K562 (cell line): ENCODE results near the gene ZNF35. TPM values are rescaled to one million over a fixed set of nuclear protein-coding genes. Genes with fewer than 3 reads are reported as not detected.
A peak's percentile ranks its signal among the peaks of the same experiment; 100 is the strongest.

Experiments
- ATAC-seq: fragments of 200-7000 bp; cut with Tn5 transposase; 3 replicates; pipeline ENCODE4 v1.9.1; 2020; ENCODE audit warnings: moderate library complexity
- BruUV-seq: library from RNA; stranded (reverse); fragments of 400-500 nt; replicated peaks from 2 replicates; lab custom pipeline; 2021; lab: Mats Ljungman, UMichigan
- CTCF ChIA-PET: fragments of 300-600 bp; formaldehyde crosslinking; extraction: SDS; loops from one replicate; lab custom pipeline; 2021; ENCODE audit warnings: low intra/inter-chr PET ratio; lab: Yijun Ruan, JAX
- POLR2A ChIA-PET: fragments of 300-600, 350-650 bp; sonication (Branson Sonifier 250); formaldehyde crosslinking; extraction: SDS; loops from one replicate; lab custom pipeline; 2021; ENCODE audit warnings: antibody characterized with exemption, inconsistent platforms; lab: Yijun Ruan, JAX
- DNase-seq, 4 experiments: peaks; one replicate each; pipeline versions ENCODE4 v3.0.0 to v3.0.0-alpha.2; 2011 to 2018; ENCODE audit warnings: low spot score in 3 of 4, mixed read lengths in 3 of 4; ENCODE audit errors: extremely low read depth in 1 of 4
- FAIRE-seq: peaks from 2 replicates; lab custom pipeline; 2011; peaks lifted over from hg19 to GRCh38; lab: Jason Lieb, UNC
- H2AFZ ChIP-seq: 2 replicates; pipeline ENCODE4 v1.6.0; 2011; ENCODE audit warnings: low read depth, low read length, control low read depth, inconsistent platforms
- H3K27ac ChIP-seq: fragments of 200-600 bp; 3 replicates; pipeline ENCODE4 v1.8.0; 2011; ENCODE audit warnings: low read depth, mild to moderate bottlenecking, control low read depth, inconsistent platforms, low read length, moderate library complexity, mixed read lengths; ENCODE audit errors: extremely low read depth
- H3K27me3 ChIP-seq, 2 experiments: fragments of 300-600 bp in 1 of 2; 2 replicates in 1 of 2; 3 replicates in 1 of 2; pipeline versions ENCODE4 v1.6.0 to v1.8.0; 2011; ENCODE audit warnings: inconsistent platforms in 2 of 2, low read length in 2 of 2, mild to moderate bottlenecking in 1 of 2, mixed read lengths in 1 of 2, moderate library complexity in 1 of 2; ENCODE audit not compliant: control insufficient read depth in 2 of 2, insufficient read depth in 2 of 2
- H3K36me3 ChIP-seq: fragments of 300-600 bp; 3 replicates; pipeline ENCODE4 v1.8.0; 2011; ENCODE audit warnings: mild to moderate bottlenecking, low read length, inconsistent platforms; ENCODE audit not compliant: control insufficient read depth, insufficient read depth
- H3K4me1 ChIP-seq, 2 experiments: fragments of 200-600 bp in 1 of 2; replicated peaks in 1 of 2; 2 replicates in 1 of 2; 3 replicates in 1 of 2; pipeline versions ENCODE4 v1.5.1 to v1.8.0; 2011; ENCODE audit warnings: inconsistent platforms in 2 of 2, low read length in 2 of 2, mild to moderate bottlenecking in 1 of 2, mixed read lengths in 1 of 2, moderate library complexity in 1 of 2; ENCODE audit not compliant: control insufficient read depth in 2 of 2, insufficient read depth in 2 of 2
- H3K4me2 ChIP-seq: 2 replicates; pipeline ENCODE4 v1.6.1; 2011; ENCODE audit warnings: low read length, control low read depth, inconsistent platforms, mixed read lengths; ENCODE audit not compliant: insufficient read depth
- H3K4me3 ChIP-seq: fragments of 200-600 bp; sonication (generic), shearing (Covaris generic); 2 replicates; pipeline ENCODE4 v1.5.1; 2016; ENCODE audit warnings: control low read depth, inconsistent platforms
- H3K79me2 ChIP-seq: fragments of 200-600 bp; 3 replicates; pipeline ENCODE4 v1.8.0; 2011; ENCODE audit warnings: low read length, inconsistent platforms; ENCODE audit not compliant: control insufficient read depth, insufficient read depth
- H3K9ac ChIP-seq, 2 experiments: 2 replicates each; pipeline versions ENCODE4 v1.6.0 to v1.6.1; 2011; ENCODE audit warnings: low read depth in 2 of 2, low read length in 2 of 2, control low read depth in 1 of 2, inconsistent platforms in 1 of 2, mild to moderate bottlenecking in 1 of 2, mixed read lengths in 1 of 2; ENCODE audit not compliant: insufficient read depth in 1 of 2
- H3K9me1 ChIP-seq: one replicate; pipeline ENCODE4 v1.6.0; 2011; ENCODE audit warnings: inconsistent platforms, mild to moderate bottlenecking, low read length, moderate library complexity; ENCODE audit not compliant: control insufficient read depth, insufficient read depth
- H3K9me3 ChIP-seq: replicated peaks from 2 replicates; pipeline ENCODE4 v1.5.1; 2011; ENCODE audit warnings: low read depth, low read length, inconsistent platforms; ENCODE audit not compliant: control insufficient read depth, insufficient read depth
- H4K20me1 ChIP-seq: replicated peaks from 2 replicates; pipeline ENCODE4 v1.6.1; 2011; ENCODE audit warnings: low read length, inconsistent platforms, mixed read lengths; ENCODE audit not compliant: control insufficient read depth, insufficient read depth
- CBX3 ChIP-seq, 2 experiments: IDR thresholded peaks; 1 replicate in 1 of 2; 2 replicates in 1 of 2; pipeline ENCODE4 v1.6.1; 2012; ENCODE audit warnings: inconsistent platforms in 2 of 2, low read length in 2 of 2, borderline replicate concordance in 1 of 2, control low read depth in 1 of 2
- ILF3 ChIP-seq: fragments of 450-650 bp; IDR thresholded peaks from 2 replicates; pipeline ENCODE4 v1.6.1; 2018; ENCODE audit warnings: antibody characterized with exemption, mild to moderate bottlenecking, moderate library complexity, borderline replicate concordance
- RBM15 ChIP-seq: fragments of 200-400 bp; formaldehyde crosslinking; IDR thresholded peaks from 2 replicates; pipeline ENCODE4 v1.6.1; 2018; ENCODE audit warnings: mild to moderate bottlenecking, low read length, moderate library complexity; ENCODE audit not compliant: insufficient read depth
- RBM25 ChIP-seq: fragments of 200-400 bp; formaldehyde crosslinking; IDR thresholded peaks from 2 replicates; pipeline ENCODE4 v1.6.1; 2018; ENCODE audit warnings: low read length, low read depth, moderate library complexity; ENCODE audit not compliant: severe bottlenecking
- SNAPC5 ChIP-seq: fragments of 250-450 bp; sonication (Bioruptor Pico); IDR thresholded peaks from 2 replicates; pipeline ENCODE4 v1.8.0; 2021; ENCODE audit warnings: moderate library complexity, mild to moderate bottlenecking, inconsistent platforms
- SUPT5H ChIP-seq: fragments of 450-650 bp; IDR thresholded peaks from 2 replicates; pipeline ENCODE4 v1.6.1; 2016
- WGBS: fragments of 100-300 bp; shearing (Covaris generic); methylation state at CpG from one replicate; pipeline ENCODE4 v1.1.6; 2016; ENCODE audit warnings: low coverage, mixed read lengths; ENCODE audit not compliant: insufficient coverage; ENCODE audit errors: missing lambda C conversion rate; 5-methylcytosine and 5-hydroxymethylcytosine counted together
- in situ Hi-C: fragments of 300-500 bp; cut with MboI; formaldehyde crosslinking; loops from 4 replicates; pipeline ENCODE4 v1.15.0; 2018; ENCODE audit warnings: inconsistent platforms, mixed read lengths
- intact Hi-C: fragments of 100-400 bp; cut with micrococcal nuclease; formaldehyde crosslinking; loops from 2 replicates; pipeline ENCODE4 v1.14.2; 2022
- polyA plus RNA-seq, 8 experiments: library from polyadenylated mRNA; depleted of rRNA in 4 of 8; stranded (reverse) in 5 of 8; unstranded in 3 of 8; fragments of >200 nt; fragmentation: Nextera tagmentation in 2 of 8; fragmentation: Illumina TruSeq in 1 of 8; extraction: Ambion mirVana in 2 of 8; extraction: Trizol in 1 of 8; gene quantifications; 2 replicates each; pipeline versions ENCODE4 v1.2.1 to v1.2.3, GENCODE V29; 2011 to 2014; ENCODE audit warnings: inconsistent platforms in 1 of 8, missing spikeins in 1 of 8
- total RNA-seq, 7 experiments: library from RNA; depleted of rRNA in 6 of 7; stranded (reverse); fragments of >200 nt in 6 of 7; fragmentation: Illumina TruSeq in 2 of 7; extraction: Trizol in 2 of 7; gene quantifications; 2 replicates each; pipeline versions ENCODE4 v1.2.1 to v1.2.3, GENCODE V29; 2011 to 2021; ENCODE audit warnings: low replicate concordance in 1 of 7

ZNF35 gene
- total and polyA plus RNA-seq, 9 of the 15 experiments (the other 6 are each of a cell fraction or from before 2014, with no cell fraction given), result 8.0 to 18.2 (median 14.8) TPM

- Histone ChIP-seq H3K79me2 (no peaks in the 10 kb centered on the region), H3K4me1 (no peaks in the 10 kb centered on the region), H3K9me3 (0 out of 2 replicates have a peak, but pooled peaks cover 2% of the 10 kb centered on the region), H2AFZ (no peak overlapping the region), H3K27ac (no peak overlapping the region), H4K20me1 (no peaks in the 10 kb centered on the region), H3K27me3 (no peaks in the 10 kb centered on the region), H3K4me2 (no peak overlapping the region), H3K9me1 (no peaks in the 10 kb centered on the region), H3K9ac (no peak overlapping the region), H3K36me3 (peaks cover 13% of the 10 kb centered on the region), H3K4me3 (no peak overlapping the region)
- ChIA-PET CTCF (no interaction called here), POLR2A (no interaction called here)
- ATAC-seq (no peak), FAIRE-seq (no peak), DNase-seq (no peak)
- intact Hi-C loops, result no loop called here
- no peak for TF ChIP-seq SUPT5H
- TF ChIP-seq ILF3, result no peak
- no peak for TF ChIP-seq SNAPC5 (CRISPR knock-in tag)
- TF ChIP-seq RBM25, result peak; percentile 60
- no peak for TF ChIP-seq RBM15
- 0 out of 3 replicates have a peak, but pooled peaks of 1 of the 2 experiments have one; percentile 59 for TF ChIP-seq CBX3 (IDR thresholded peaks at IDR 0.05; ENCODE audit: borderline replicate concordance in 1 of 2, low read length in 2 of 2)
- in situ Hi-C loops, result no loop called here
- WGBS, result 40% methylated on average over 3 of the region's 3 CpGs
- no TSS peak for BruUV-seq
Observed at GRCh38 chr3:44665173-44665572, 16.6 kb downstream of the ZNF35 start.
